HS-27A (cell line): Measurements from ENCODE around the gene RPA3.

ENCODE experiments used
- DNase-seq: peaks from one replicate; pipeline ENCODE4 v3.0.0-alpha.2; 2012; ENCODE audit warnings: low read depth, missing footprints

RPA3 gene

GRCh38 chr7:7718492-7718891 is at the start of gene RPA3:
RPA3 (minus strand) TSS chr7:7718607; CDS start chr7:7640418, 78,189 bp downstream.
- no peak for DNase-seq

GRCh38 chr7:7766671-7767070 is 48.3 kb upstream of the RPA3 start:
- DNase-seq = no peak

- DNase-seq = no peak
These were observed 47.0 kb upstream of the RPA3 start for GRCh38 chr7:7765422-7765821.

- DNase-seq = no peak
These were observed 46.4 kb upstream of the RPA3 start for GRCh38 chr7:7764520-7765396.

- no peak for DNase-seq
These were observed 43.8 kb upstream of the RPA3 start for GRCh38 chr7:7761974-7762779.

GRCh38 chr7:7761340-7761973 is 43.0 kb upstream of the RPA3 start:
- no peak for DNase-seq

- DNase-seq = no peak
These were observed 39.2 kb upstream of the RPA3 start for GRCh38 chr7:7757576-7757975.

GRCh38 chr7:7756577-7756976 is 38.2 kb upstream of the RPA3 start:
- no peak for DNase-seq

- DNase-seq = no peak
These were observed 33.1 kb upstream of the RPA3 start for GRCh38 chr7:7751243-7752092.

GRCh38 chr7:7750571-7751242 is 32.3 kb upstream of the RPA3 start:
- no peak for DNase-seq

- DNase-seq = no peak
These were observed 28.1 kb upstream of the RPA3 start for GRCh38 chr7:7746458-7746857.

GRCh38 chr7:7745966-7746365 is 27.6 kb upstream of the RPA3 start:
- DNase-seq = no peak

GRCh38 chr7:7745258-7745657 is 26.9 kb upstream of the RPA3 start:
- no peak for DNase-seq

- no peak for DNase-seq
These were observed 23.8 kb upstream of the RPA3 start for GRCh38 chr7:7742223-7742622.

GRCh38 chr7:7740037-7740355 is 21.6 kb upstream of the RPA3 start:
- DNase-seq = no peak

GRCh38 chr7:7739204-7740036 is 21.0 kb upstream of the RPA3 start:
- no peak for DNase-seq

GRCh38 chr7:7738622-7739021 is 20.2 kb upstream of the RPA3 start:
- DNase-seq = no peak

GRCh38 chr7:7738177-7738576 is 19.8 kb upstream of the RPA3 start:
- no peak for DNase-seq

- DNase-seq = no peak
These were observed 19.3 kb upstream of the RPA3 start for GRCh38 chr7:7737674-7738073.

- no peak for DNase-seq
These were observed 18.3 kb upstream of the RPA3 start for GRCh38 chr7:7736671-7737070.
